ENCODE results near the gene PIEZO2. TPM values are rescaled to one million over a fixed set of nuclear protein-coding genes. Genes with fewer than 3 reads are reported as not detected.

PIEZO2 gene
- total and polyA plus RNA-seq, 2 of the 8 experiments (the other 6 are each of a cell fraction or from before 2014, with no cell fraction given) = 4.7 to 16.5 TPM

DNA sequence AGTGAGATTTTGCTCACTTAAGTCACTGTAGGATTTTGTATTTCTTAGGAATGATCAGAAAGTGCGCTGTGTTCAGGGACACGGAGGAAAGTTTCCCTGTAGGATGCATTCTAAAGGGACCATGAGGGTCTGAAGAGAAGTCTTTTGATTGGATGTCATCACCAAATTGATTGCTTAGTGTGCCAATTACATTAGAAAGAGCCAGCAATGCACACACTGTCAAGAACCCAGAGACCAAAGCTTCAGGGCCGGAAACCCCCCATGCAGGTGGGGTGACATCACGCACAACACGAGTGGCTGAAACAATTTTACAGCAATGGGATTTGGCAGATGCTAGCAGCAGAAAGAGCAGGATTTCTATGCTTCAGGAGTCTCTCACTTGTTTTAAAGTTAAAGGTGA is 381.1 kb downstream of the PIEZO2 start:
- H2BK20ac ChIP-seq (ENCODE audit: low read length) = no peak overlapping the region
- FAIRE-seq = no peak
- H3K4me3 ChIP-seq (ENCODE audit: extremely low read depth in 1 of 4, insufficient read depth in 2 of 4, low read depth in 3 of 4, low read length in 4 of 4) = no peak overlapping the region
- H3K27me3 ChIP-seq (replicated peaks in 1 of 4; ENCODE audit: control insufficient read depth in 3 of 4, extremely low read depth in 1 of 4, insufficient read depth in 3 of 4, low read length in 3 of 4) = no peaks in the 10 kb centered on the region
- no peak overlapping the region for H2AK5ac ChIP-seq (ENCODE audit: low read depth, low read length)
- no peaks in the 10 kb centered on the region for H4K20me1 ChIP-seq (replicated peaks in 1 of 2; ENCODE audit: control insufficient read depth in 1 of 2, insufficient read depth in 2 of 2, low read length in 2 of 2)
- no peak overlapping the region for H3K23ac ChIP-seq (ENCODE audit: insufficient read length)
- no peak overlapping the region for H3K4ac ChIP-seq (replicated peaks; ENCODE audit: insufficient read length, low read depth, low read length)
- no peaks in the 10 kb centered on the region for H3K79me2 ChIP-seq (ENCODE audit: control insufficient read depth in 1 of 2, insufficient read depth in 2 of 2, low read length in 2 of 2)
- no peak for TF ChIP-seq EZH2 (IDR thresholded peaks at IDR 0.05; ENCODE audit: low read depth, low read length, severe bottlenecking)
- TF ChIP-seq CTBP2 (IDR thresholded peaks at IDR 0.05; ENCODE audit: borderline replicate concordance, insufficient read depth, insufficient read length, low read length) = no peak
- TF ChIP-seq SUZ12 (IDR thresholded peaks at IDR 0.05; ENCODE audit: low read length) = no peak
- TF ChIP-seq CHD2 (IDR thresholded peaks at IDR 0.05; ENCODE audit: low read length) = no peak
- TF ChIP-seq SIN3A (conservative IDR thresholded peaks at IDR 0.05 in 1 of 2, IDR thresholded peaks at IDR 0.05 in 1 of 2; ENCODE audit: low read depth in 1 of 2, low read length in 2 of 2) = no peak
- no peak for TF ChIP-seq KDM5A (IDR thresholded peaks at IDR 0.05; ENCODE audit: low read length)
- no peak overlapping the region for H2BK15ac ChIP-seq (ENCODE audit: low read length)
- ChIA-PET CTCF (ENCODE audit: partially characterized antibody) (interaction anchor here (2.8 kb wide), 1 partner anchor 19 kb away, joined by 6 read pairs; no protein-coding TSS in a partner anchor), POLR2A (ENCODE audit: partially characterized antibody) (no interaction called here)
- 95% methylated on average over 5 of the region's 5 CpGs; no CpG with 5 or more reads in 1 of the 2 experiments for WGBS, 2 experiments (ENCODE audit: extremely low coverage in 1 of 2, insufficient coverage in 1 of 2, insufficient read length in 1 of 2, insufficient replicate concordance in 2 of 2, low coverage in 1 of 2, low lambda C conversion rate in 2 of 2, missing lambda C conversion rate in 1 of 2)
- no peak for DNase-seq (ENCODE audit: low read depth in 1 of 2, low spot score in 2 of 2)
- no peak overlapping the region for H2BK120ac ChIP-seq (replicated peaks; ENCODE audit: low read depth, low read length)
- no peak overlapping the region for H2BK12ac ChIP-seq (ENCODE audit: low read depth, low read length)
- no peak overlapping the region for H3K9ac ChIP-seq (replicated peaks in 1 of 4; ENCODE audit: extremely low read depth in 1 of 4, low read depth in 3 of 4, low read length in 3 of 4)
- H3K4me1 ChIP-seq (replicated peaks in 1 of 4; ENCODE audit: control insufficient read depth in 3 of 4, insufficient read depth in 4 of 4, low read length in 3 of 4) = no peaks in the 10 kb centered on the region
- H3K36me3 ChIP-seq (ENCODE audit: control insufficient read depth in 2 of 4, insufficient read depth in 4 of 4, low read length in 3 of 4) = no peaks in the 10 kb centered on the region
- no peak overlapping the region for H4K5ac ChIP-seq (ENCODE audit: insufficient read length, low read depth, low read length)
- H3K14ac ChIP-seq (ENCODE audit: insufficient read length) = no peak overlapping the region
- H2AFZ ChIP-seq (ENCODE audit: low read length) = no peak overlapping the region
- no peak overlapping the region for H3K27ac ChIP-seq (ENCODE audit: low read depth, low read length)
- no peak overlapping the region for H4K91ac ChIP-seq (replicated peaks; ENCODE audit: insufficient read length, low read length)
- H4K8ac ChIP-seq (ENCODE audit: extremely low read depth, insufficient read depth, low read length) = no peak overlapping the region
- no peak overlapping the region for H3K4me2 ChIP-seq (ENCODE audit: insufficient read depth in 1 of 2, low read depth in 2 of 2, low read length in 2 of 2)
- H3K79me1 ChIP-seq (ENCODE audit: low read depth, low read length) = no peaks in the 10 kb centered on the region
- H3K56ac ChIP-seq (replicated peaks; ENCODE audit: insufficient read length, low read depth, low read length) = no peak overlapping the region
- H2BK5ac ChIP-seq (ENCODE audit: low read depth, low read length) = no peak overlapping the region
- no peaks in the 10 kb centered on the region for H3K9me3 ChIP-seq (ENCODE audit: insufficient read depth in 2 of 2, low read depth in 1 of 2, low read length in 1 of 2)
- H3K23me2 ChIP-seq (ENCODE audit: low read depth, low read length) = no peaks in the 10 kb centered on the region
- no peak overlapping the region for H3K18ac ChIP-seq (ENCODE audit: extremely low read depth, low read length)
